Endodermal cell (in vitro differentiated cells): ENCODE measurements around the gene NFKBIZ. TPM values are rescaled to one million over a fixed set of nuclear protein-coding genes. Genes with fewer than 3 reads are reported as not detected.
"Not testable (repeated sequence)": the region's sequence is repeated elsewhere in the genome, so short reads cannot be mapped to it uniquely, and the experiment has no call there.

Experiments used
- DNase-seq: peaks from one replicate; pipeline ENCODE4 v3.0.0-alpha.2; 2017
- H3K27ac ChIP-seq: 2 replicates; pipeline ENCODE4 v1.5.1; 2013; ENCODE audit warnings: mild to moderate bottlenecking, low read depth, low read length, moderate library complexity
- H3K27me3 ChIP-seq: 2 replicates; pipeline ENCODE4 v1.6.1; 2013; ENCODE audit warnings: mild to moderate bottlenecking, low read length, moderate library complexity; ENCODE audit not compliant: insufficient read depth, control insufficient read depth, poor library complexity, severe bottlenecking
- H3K36me3 ChIP-seq: 2 replicates; pipeline ENCODE4 v1.7.0; 2013; ENCODE audit warnings: mild to moderate bottlenecking, low read length, moderate library complexity; ENCODE audit not compliant: control insufficient read depth, insufficient read depth
- H3K4me1 ChIP-seq: one replicate; pipeline ENCODE4 v1.7.0; 2013; ENCODE audit warnings: low read length; ENCODE audit not compliant: control insufficient read depth, insufficient read depth
- H3K4me3 ChIP-seq: 2 replicates; pipeline ENCODE4 v1.5.1; 2013; ENCODE audit warnings: mild to moderate bottlenecking, low read length, moderate library complexity
- H3K9ac ChIP-seq: 2 replicates; pipeline ENCODE4 v1.6.1; 2013; ENCODE audit warnings: mild to moderate bottlenecking, low read length, moderate library complexity; ENCODE audit not compliant: poor library complexity, severe bottlenecking; ENCODE audit errors: extremely low read depth
- H3K9me3 ChIP-seq: 2 replicates; pipeline ENCODE4 v1.6.1; 2013; ENCODE audit warnings: mild to moderate bottlenecking, low read length, moderate library complexity; ENCODE audit not compliant: control insufficient read depth
- H3K27ac Mint-ChIP-seq: 2 replicates; pipeline ENCODE4 v1.8.0; 2020; ENCODE audit warnings: mixed read lengths
- H3K27me3 Mint-ChIP-seq: 2 replicates; pipeline ENCODE4 v1.8.0; 2021; ENCODE audit warnings: mild to moderate bottlenecking, mixed read lengths; ENCODE audit not compliant: insufficient read depth
- H3K36me3 Mint-ChIP-seq: 2 replicates; pipeline ENCODE4 v1.8.0; 2020; ENCODE audit warnings: low read depth, mixed read lengths
- H3K4me1 Mint-ChIP-seq: 2 replicates; pipeline ENCODE4 v1.8.0; 2020; ENCODE audit warnings: mixed read lengths
- H3K4me3 Mint-ChIP-seq: 2 replicates; pipeline ENCODE4 v1.8.0; 2020; ENCODE audit warnings: mild to moderate bottlenecking, moderate library complexity, mixed read lengths
- H3K9me3 Mint-ChIP-seq: 2 replicates; pipeline ENCODE4 v1.8.0; 2020; ENCODE audit warnings: mild to moderate bottlenecking, mixed read lengths
- WGBS, 2 experiments: methylation state at CpG; one replicate each; pipeline versions ENCODE4 v1.1.5 to v1.1.7; 2013; ENCODE audit warnings: missing lambda C conversion rate in 2 of 2, mixed read lengths in 1 of 2; ENCODE audit not compliant: insufficient coverage in 1 of 2, insufficient read length in 1 of 2; 5-methylcytosine and 5-hydroxymethylcytosine counted together
- total RNA-seq, 2 donors: library from RNA; stranded (reverse); fragmentation: NEBNext Ultra II Directional in 1 of 2; extraction: Animal tissue kit (Norgen Biotek cat#: 25700) in 1 of 2; gene quantifications; 2 replicates in 1 of 2; 3 replicates in 1 of 2; pipeline ENCODE4 v1.2.1, GENCODE V29; 2021
- TF ChIP-seq, protein P1 (sequence below): fragments of 200-600 bp; sonication (generic); conservative IDR thresholded peaks from 2 replicates; pipeline ENCODE4 v1.5.0; 2021; ENCODE audit warnings: antibody characterized with exemption, mild to moderate bottlenecking

Gene NFKBIZ
- total RNA-seq, 2 donors from 2014 or later, result 5.9 to 6.6 TPM

DNA sequence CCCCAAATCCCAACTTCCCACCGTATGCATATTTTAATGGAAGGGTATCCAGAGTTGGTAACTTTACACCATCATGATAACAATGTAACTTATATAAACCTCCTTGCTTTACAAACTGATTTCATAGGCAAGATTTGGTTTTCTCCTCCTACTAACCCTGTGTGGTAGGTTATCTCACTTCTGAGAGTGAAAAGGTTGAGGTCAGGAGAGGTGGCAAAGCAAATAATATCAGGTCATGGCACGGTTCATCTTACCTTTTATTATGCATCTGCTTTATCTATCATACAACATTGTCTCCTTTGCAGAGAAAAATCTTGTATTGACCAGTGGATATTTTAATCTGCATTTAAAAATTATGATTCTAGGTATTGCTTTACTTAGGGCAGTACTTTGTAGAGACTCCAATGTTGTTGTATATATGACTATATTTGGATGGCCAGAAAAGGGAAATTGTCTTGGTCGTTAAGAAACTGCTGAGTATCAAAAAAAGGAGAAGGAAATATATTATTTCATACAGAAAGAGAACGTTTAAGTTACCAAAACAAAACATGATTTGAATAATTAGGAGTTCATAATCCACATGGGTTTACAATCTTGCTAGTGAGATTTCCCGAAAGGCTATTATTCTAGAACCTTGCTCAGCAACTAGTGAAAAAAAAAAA, 30.4 kb downstream of the NFKBIZ start:
- TF ChIP-seq, protein P1, sequence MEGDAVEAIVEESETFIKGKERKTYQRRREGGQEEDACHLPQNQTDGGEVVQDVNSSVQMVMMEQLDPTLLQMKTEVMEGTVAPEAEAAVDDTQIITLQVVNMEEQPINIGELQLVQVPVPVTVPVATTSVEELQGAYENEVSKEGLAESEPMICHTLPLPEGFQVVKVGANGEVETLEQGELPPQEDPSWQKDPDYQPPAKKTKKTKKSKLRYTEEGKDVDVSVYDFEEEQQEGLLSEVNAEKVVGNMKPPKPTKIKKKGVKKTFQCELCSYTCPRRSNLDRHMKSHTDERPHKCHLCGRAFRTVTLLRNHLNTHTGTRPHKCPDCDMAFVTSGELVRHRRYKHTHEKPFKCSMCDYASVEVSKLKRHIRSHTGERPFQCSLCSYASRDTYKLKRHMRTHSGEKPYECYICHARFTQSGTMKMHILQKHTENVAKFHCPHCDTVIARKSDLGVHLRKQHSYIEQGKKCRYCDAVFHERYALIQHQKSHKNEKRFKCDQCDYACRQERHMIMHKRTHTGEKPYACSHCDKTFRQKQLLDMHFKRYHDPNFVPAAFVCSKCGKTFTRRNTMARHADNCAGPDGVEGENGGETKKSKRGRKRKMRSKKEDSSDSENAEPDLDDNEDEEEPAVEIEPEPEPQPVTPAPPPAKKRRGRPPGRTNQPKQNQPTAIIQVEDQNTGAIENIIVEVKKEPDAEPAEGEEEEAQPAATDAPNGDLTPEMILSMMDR, result no peak
- Mint-ChIP-seq H3K27me3 (no peaks in the 10 kb centered on the region), H3K4me3 (no peak overlapping the region), H3K9me3 (no peaks in the 10 kb centered on the region), H3K27ac (no peak overlapping the region), H3K36me3 (no peaks in the 10 kb centered on the region), H3K4me1 (no peaks in the 10 kb centered on the region)
- Histone ChIP-seq H3K27me3 (no peaks in the 10 kb centered on the region), H3K4me3 (no peak overlapping the region), H3K9me3 (no peaks in the 10 kb centered on the region), H3K4me1 (no peaks in the 10 kb centered on the region), H3K36me3 (no peaks in the 10 kb centered on the region), H3K9ac (no peak overlapping the region), H3K27ac (no peak overlapping the region)
- WGBS, 2 experiments, result 88 to 96% methylated on average over 1 to 5 of the region's 5 CpGs
- no peak for DNase-seq

DNA sequence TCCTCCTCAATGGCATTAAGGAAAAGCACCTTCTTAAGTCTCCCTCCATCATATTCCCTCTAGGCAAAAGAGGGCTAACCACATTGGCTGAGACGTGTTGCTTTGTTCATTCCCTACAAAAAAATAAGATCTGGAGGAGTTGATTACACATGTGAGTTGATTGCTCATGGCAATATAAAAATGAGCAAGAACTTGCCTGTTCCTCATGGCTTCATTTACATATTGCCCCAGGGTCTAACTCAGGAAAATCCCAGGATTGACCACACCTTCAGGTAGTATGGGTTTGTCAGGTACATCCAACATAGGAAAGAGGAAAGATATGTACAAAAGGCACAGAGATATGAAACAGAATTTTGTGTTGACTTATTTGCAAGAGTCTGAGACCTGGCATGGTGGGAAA, 35.5 kb downstream of the NFKBIZ start:
- no peak for DNase-seq
- no peak overlapping the region for H3K27ac Mint-ChIP-seq
- WGBS, 2 experiments, result 100% methylated on average over 1 of the region's 1 CpG; no CpG with 5 or more reads in 1 of the 2 experiments
- TF ChIP-seq, protein P1, result no peak
- H3K4me3 ChIP-seq, result no peak overlapping the region
- no peaks in the 10 kb centered on the region for H3K27me3 Mint-ChIP-seq
- H3K27me3 ChIP-seq, result no peaks in the 10 kb centered on the region
- no peak overlapping the region for H3K4me3 Mint-ChIP-seq
- H3K9me3 Mint-ChIP-seq, result peaks cover 3% of the 10 kb centered on the region
- H3K36me3 ChIP-seq, result no peaks in the 10 kb centered on the region
- H3K9ac ChIP-seq, result no peak overlapping the region
- H3K9me3 ChIP-seq, result no peaks in the 10 kb centered on the region
- no peaks in the 10 kb centered on the region for H3K36me3 Mint-ChIP-seq
- H3K4me1 Mint-ChIP-seq, result no peaks in the 10 kb centered on the region
- H3K4me1 ChIP-seq, result no peaks in the 10 kb centered on the region
- no peak overlapping the region for H3K27ac ChIP-seq

DNA sequence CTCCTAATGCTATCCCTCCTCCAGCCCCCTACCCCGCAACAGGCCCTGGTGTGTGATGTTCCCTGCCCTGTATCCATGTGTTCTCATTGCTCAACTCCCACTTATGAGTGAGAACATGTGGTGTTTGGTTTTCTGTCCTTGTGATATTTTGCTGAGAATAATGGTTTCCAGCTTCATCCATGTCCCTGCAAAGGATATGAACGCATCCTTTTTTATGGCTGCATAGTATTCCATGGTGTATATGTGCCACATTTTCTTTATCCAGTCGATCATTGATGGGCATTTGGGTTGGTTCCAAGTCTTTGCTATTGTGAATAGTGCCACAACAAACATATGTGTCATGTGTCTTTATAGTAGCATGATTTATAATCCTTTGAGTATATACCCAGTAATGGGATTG, 36.3 kb downstream of the NFKBIZ start:
- not testable (repeated sequence) for H3K27me3 ChIP-seq, H3K9ac ChIP-seq, H3K27ac Mint-ChIP-seq, H3K9me3 Mint-ChIP-seq, DNase-seq, H3K4me1 Mint-ChIP-seq, H3K27me3 Mint-ChIP-seq, H3K4me3 ChIP-seq, H3K4me1 ChIP-seq, H3K27ac ChIP-seq, H3K36me3 ChIP-seq, H3K9me3 ChIP-seq, H3K36me3 Mint-ChIP-seq, H3K4me3 Mint-ChIP-seq
- WGBS, 2 experiments, result 91 to 100% methylated on average over 1 to 3 of the region's 3 CpGs

DNA sequence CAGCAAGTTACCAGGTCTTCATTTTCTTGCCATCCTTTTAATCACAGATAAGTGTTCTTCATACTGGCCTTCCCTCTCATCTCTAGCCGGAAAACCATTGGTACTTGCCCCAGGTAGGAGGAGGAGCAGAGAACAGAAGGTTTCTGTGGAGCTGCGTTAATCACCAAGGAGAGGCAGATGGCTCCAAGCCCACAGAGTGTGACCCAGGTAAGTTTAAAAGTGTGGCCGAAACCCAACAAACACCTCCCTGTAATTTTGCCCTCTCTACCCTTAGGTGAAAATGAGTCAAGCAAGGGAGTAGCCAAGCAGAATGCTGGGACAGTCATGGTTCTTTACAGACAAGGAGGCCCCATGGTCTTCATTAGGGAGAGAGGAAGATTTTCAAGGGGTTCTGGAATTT, 37.3 kb downstream of the NFKBIZ start:
- no peak overlapping the region for H3K4me3 ChIP-seq
- Mint-ChIP-seq H3K9me3 (peaks cover 3% of the 10 kb centered on the region), H3K36me3 (no peaks in the 10 kb centered on the region), H3K27me3 (no peaks in the 10 kb centered on the region), H3K4me1 (no peaks in the 10 kb centered on the region), H3K27ac (no peak overlapping the region), H3K4me3 (no peak overlapping the region)
- no peaks in the 10 kb centered on the region for H3K9me3 ChIP-seq
- no peak overlapping the region for H3K27ac ChIP-seq
- TF ChIP-seq, protein P1, result no peak
- WGBS, 2 experiments, result 91 to 93% methylated on average over 2 to 3 of the region's 3 CpGs
- no peaks in the 10 kb centered on the region for H3K36me3 ChIP-seq
- no peaks in the 10 kb centered on the region for H3K4me1 ChIP-seq
- no peaks in the 10 kb centered on the region for H3K27me3 ChIP-seq
- DNase-seq, result no peak
- H3K9ac ChIP-seq, result no peak overlapping the region
